Astrocyte of the spinal cord (primary cell): ENCODE measurements around the gene AXIN1.

ENCODE experiments used
- DNase-seq: peaks from one replicate; pipeline ENCODE4 v3.0.0; 2011; ENCODE audit warnings: low read depth, low spot score
- H3K4me3 ChIP-seq: 2 replicates; pipeline ENCODE4 v1.5.1; 2011; ENCODE audit warnings: low read depth, mild to moderate bottlenecking, low read length, moderate library complexity
- in situ Hi-C: cut with HindIII; loops from 2 replicates; pipeline ENCODE4 v1.10.0; 2017; ENCODE audit warnings: low sequenced_read_pairs
- TF ChIP-seq, protein P1 (sequence below): IDR thresholded peaks from 2 replicates; pipeline ENCODE4 v1.5.1; 2012; ENCODE audit warnings: low read depth, mild to moderate bottlenecking, low read length, inconsistent platforms

AXIN1 gene

DNA sequence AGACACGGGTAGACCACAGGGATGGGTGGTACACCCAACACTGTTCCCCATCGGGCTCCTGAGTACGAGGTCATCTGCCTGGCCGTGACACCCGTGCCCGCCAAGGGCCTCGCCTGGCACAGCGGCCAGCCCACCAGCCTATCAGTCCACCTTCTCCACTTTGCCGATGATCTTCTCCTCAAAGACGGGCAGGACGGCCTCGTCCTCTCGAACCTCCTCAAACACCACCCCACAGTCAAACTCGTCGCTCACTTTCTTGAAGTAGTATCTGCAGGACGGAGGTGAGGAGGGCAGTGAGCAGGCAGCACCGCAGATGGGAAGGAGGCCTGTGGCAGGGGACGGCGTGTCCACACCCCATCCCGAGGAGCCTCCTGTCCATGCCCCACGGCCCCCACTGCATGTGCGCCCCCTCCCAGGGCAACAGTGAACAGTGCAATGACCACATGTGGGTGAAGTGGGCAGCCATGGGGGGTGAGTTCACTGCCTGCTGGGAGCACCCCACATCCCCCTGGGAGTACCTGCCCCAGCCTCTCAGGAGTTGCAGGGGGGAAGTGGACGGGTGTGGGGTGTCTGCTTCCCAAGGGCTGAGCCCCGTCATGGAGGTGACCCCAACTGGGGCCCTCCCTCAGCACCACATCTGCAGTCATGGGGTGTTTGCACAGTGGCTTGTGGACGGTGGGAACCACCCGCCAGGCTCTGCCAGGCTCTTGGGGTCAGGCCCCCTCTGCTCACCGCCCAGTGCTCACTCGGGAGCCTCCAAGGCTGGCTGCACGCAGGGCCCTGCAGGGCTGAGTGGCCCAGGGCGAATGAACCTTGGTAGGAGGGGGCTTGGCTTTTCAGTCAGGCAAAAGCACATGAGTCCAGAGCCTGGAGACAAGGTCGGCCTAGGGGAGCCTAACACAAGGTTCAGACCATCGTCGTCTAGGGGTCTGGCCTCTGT is 64.3 kb downstream of the AXIN1 start:
- DNase-seq = no peak
- in situ Hi-C loops = no loop called here
- no peak overlapping the region for H3K4me3 ChIP-seq
- TF ChIP-seq, protein P1, sequence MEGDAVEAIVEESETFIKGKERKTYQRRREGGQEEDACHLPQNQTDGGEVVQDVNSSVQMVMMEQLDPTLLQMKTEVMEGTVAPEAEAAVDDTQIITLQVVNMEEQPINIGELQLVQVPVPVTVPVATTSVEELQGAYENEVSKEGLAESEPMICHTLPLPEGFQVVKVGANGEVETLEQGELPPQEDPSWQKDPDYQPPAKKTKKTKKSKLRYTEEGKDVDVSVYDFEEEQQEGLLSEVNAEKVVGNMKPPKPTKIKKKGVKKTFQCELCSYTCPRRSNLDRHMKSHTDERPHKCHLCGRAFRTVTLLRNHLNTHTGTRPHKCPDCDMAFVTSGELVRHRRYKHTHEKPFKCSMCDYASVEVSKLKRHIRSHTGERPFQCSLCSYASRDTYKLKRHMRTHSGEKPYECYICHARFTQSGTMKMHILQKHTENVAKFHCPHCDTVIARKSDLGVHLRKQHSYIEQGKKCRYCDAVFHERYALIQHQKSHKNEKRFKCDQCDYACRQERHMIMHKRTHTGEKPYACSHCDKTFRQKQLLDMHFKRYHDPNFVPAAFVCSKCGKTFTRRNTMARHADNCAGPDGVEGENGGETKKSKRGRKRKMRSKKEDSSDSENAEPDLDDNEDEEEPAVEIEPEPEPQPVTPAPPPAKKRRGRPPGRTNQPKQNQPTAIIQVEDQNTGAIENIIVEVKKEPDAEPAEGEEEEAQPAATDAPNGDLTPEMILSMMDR = no peak

DNA sequence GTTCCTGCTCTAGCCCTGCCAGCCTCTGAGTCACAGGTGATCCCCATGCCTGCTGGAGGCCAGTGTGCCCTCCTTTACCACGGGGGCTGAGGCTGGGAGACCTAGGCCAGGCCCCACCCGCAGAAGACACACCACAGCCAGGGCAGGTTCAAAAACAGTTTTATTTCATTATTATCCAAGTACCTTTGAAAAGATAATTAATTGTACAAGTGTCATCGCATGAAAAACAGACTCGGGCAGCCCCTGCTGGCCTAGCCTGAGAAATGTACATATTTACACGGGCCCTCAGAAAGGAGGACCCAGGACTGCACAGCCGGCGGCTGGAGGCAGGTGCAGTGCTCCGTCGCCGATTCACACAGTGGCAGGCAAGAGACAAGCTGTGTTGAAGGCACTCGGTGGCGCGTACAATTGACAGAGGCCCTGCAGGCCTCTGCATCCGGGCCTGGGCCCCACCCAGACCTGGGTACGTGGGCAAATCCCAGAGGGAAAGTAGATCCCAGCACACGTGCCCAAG is 65.2 kb downstream of the AXIN1 start:
- no peak for DNase-seq
- H3K4me3 ChIP-seq = no peak overlapping the region
- TF ChIP-seq, protein P1 = no peak
- in situ Hi-C loops = no loop called here

DNA sequence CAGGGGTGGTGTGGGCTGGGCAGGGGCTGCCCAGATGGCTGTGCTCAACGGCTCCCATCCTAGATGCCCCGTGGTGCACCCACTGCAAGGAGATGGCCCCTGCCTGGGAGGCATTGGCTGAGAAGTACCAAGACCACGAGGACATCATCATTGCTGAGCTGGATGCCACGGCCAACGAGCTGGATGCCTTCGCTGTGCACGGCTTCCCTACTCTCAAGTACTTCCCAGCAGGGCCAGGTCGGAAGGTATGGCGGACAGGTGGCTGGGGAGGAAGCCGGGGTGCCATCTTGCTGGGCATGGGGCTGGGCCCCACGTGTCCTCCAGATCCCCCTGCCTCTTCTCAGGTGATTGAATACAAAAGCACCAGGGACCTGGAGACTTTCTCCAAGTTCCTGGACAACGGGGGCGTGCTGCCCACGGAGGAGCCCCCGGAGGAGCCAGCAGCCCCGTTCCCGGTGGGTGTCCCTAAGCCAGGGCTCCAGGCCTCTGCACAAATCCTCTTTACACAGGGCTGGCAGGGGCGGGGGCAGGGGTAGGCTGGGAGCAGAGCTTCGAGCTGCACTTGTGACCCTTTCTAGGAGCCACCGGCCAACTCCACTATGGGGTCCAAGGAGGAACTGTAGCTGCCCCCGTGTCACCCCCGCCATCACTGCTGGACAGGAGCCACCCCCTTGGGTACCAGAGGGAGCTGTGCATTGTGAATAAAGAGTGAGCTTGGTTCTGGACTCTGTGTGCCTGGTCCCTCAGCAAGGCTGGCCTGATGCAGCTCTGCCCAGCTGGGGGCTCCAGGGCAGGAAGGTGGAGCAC is 65.8 kb downstream of the AXIN1 start:
- H3K4me3 ChIP-seq = no peak overlapping the region
- DNase-seq = no peak
- in situ Hi-C loops = no loop called here
- TF ChIP-seq, protein P1 = no peak

DNA sequence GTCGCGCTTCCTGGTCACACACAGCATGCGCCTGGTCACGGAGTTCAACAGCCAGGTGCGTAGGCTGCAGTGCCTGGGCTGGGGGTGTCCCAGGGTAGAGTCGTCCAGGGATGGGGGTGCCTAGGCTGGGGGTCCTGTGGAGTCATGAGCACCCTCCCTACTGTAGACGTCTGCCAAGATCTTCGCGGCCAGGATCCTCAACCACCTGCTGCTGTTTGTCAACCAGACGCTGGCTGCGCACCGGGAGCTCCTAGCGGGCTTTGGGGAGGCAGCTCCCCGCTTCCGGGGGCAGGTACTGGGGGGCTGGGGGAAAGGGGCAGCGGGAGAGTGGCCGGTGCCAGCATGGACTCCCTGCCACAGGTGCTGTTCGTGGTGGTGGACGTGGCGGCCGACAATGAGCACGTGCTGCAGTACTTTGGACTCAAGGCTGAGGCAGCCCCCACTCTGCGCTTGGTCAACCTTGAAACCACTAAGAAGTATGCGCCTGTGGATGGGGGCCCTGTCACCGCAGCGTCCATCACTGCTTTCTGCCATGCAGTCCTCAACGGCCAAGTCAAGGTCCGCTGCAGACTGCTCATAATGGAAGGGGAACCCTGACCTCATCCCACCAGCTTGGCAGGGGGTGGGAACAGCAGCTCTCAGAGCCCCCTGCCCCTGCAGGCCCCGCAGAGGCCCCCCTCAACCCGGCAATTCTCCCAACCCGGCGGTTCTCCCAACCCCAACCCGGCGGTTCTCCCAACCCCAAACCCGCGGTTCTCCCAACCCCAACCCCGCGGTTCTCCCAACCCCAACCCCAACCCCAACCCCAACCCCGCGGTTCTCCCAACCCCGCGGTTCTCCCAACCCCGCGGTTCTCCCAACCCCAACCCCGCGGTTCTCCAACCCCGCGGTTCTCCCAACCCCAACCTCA is 67.1 kb downstream of the AXIN1 start:
- no peak overlapping the region for H3K4me3 ChIP-seq
- no peak for DNase-seq
- TF ChIP-seq, protein P1 = no peak
- in situ Hi-C loops = no loop called here

GRCh38 chr16:284204-285120 is 68.1 kb downstream of the AXIN1 start:
- no peak overlapping the region for H3K4me3 ChIP-seq
- TF ChIP-seq, protein P1 = no peak
- DNase-seq = no peak
- in situ Hi-C loops = no loop called here
